Endothelial cell of umbilical vein (primary cell): ENCODE data around the gene CD82. TPM values are rescaled to one million over a fixed set of nuclear protein-coding genes. Genes with fewer than 3 reads are reported as not detected.

Source experiments
- BruUV-seq: library from RNA; stranded (reverse); fragments of 400-500 nt; replicated peaks from 2 replicates; lab custom pipeline; 2021; lab: Mats Ljungman, UMichigan
- CTCF ChIA-PET: fragments of 300-600, 350-600 bp; sonication (Branson Sonifier 250); formaldehyde crosslinking; loops from one replicate; lab custom pipeline; 2021; ENCODE audit warnings: antibody characterized with exemption, inconsistent platforms; lab: Charles Lee
- POLR2A ChIA-PET: fragments of 300-600, 350-600 bp; sonication (Branson Sonifier 250); formaldehyde crosslinking; loops from one replicate; lab custom pipeline; 2021; ENCODE audit warnings: antibody characterized with exemption, inconsistent platforms; lab: Charles Lee
- DNase-seq: peaks from one replicate; pipeline ENCODE4 v3.0.0-alpha.2; 2011; ENCODE audit warnings: low read depth, low spot score
- FAIRE-seq: peaks from 2 replicates; lab custom pipeline; 2011; peaks lifted over from hg19 to GRCh38; lab: Jason Lieb, UNC
- H2AFZ ChIP-seq: 2 replicates; pipeline ENCODE4 v1.6.0; 2012; ENCODE audit warnings: low read depth, low read length, control low read depth, inconsistent platforms
- H3K27ac ChIP-seq: 2 replicates; pipeline ENCODE4 v1.5.1; 2011; ENCODE audit warnings: low read depth, mild to moderate bottlenecking, control low read depth, low read length, moderate library complexity; ENCODE audit not compliant: insufficient read depth
- H3K27me3 ChIP-seq, 2 experiments: 2 replicates each; pipeline versions ENCODE4 v1.6.0 to v1.6.1; 2011; ENCODE audit warnings: low read length in 2 of 2, mixed read lengths in 1 of 2; ENCODE audit not compliant: control insufficient read depth in 2 of 2, insufficient read depth in 2 of 2
- H3K36me3 ChIP-seq, 2 experiments: 2 replicates in 1 of 2; 3 replicates in 1 of 2; pipeline ENCODE4 v1.5.1; 2011; ENCODE audit warnings: low read length in 2 of 2, mild to moderate bottlenecking in 1 of 2, moderate library complexity in 1 of 2; ENCODE audit not compliant: control insufficient read depth in 2 of 2, insufficient read depth in 2 of 2; ENCODE audit errors: extremely low read depth in 1 of 2
- H3K4me1 ChIP-seq: 3 replicates; pipeline ENCODE4 v1.5.1; 2011; ENCODE audit warnings: mild to moderate bottlenecking, low read length; ENCODE audit not compliant: control insufficient read depth, insufficient read depth; ENCODE audit errors: extremely low read depth
- H3K4me2 ChIP-seq: 2 replicates; pipeline ENCODE4 v1.6.1; 2011; ENCODE audit warnings: low read length, control low read depth, mixed read lengths; ENCODE audit not compliant: insufficient read depth
- H3K4me3 ChIP-seq, 3 experiments: fragments of 200-600 bp in 1 of 3; sonication (generic), shearing (Covaris generic) in 1 of 3; replicated peaks in 1 of 3; 2 replicates each; pipeline ENCODE4 v1.5.1; 2011 to 2016; ENCODE audit warnings: control low read depth in 3 of 3, low read length in 3 of 3, mild to moderate bottlenecking in 2 of 3, inconsistent platforms in 1 of 3, low read depth in 1 of 3, moderate library complexity in 1 of 3; ENCODE audit not compliant: insufficient read depth in 1 of 3
- H3K79me2 ChIP-seq: 2 replicates; pipeline ENCODE4 v1.6.0; 2012; ENCODE audit warnings: low read length, inconsistent platforms; ENCODE audit not compliant: control insufficient read depth, insufficient read depth
- H3K9ac ChIP-seq: replicated peaks from 2 replicates; pipeline ENCODE3; 2011; ENCODE audit warnings: low read length, control low read depth; ENCODE audit not compliant: insufficient read depth; ENCODE audit errors: extremely low read depth
- H3K9me1 ChIP-seq: replicated peaks from 3 replicates; pipeline ENCODE4 v1.6.0; 2011; ENCODE audit warnings: mild to moderate bottlenecking, low read length; ENCODE audit not compliant: control insufficient read depth, insufficient read depth; ENCODE audit errors: extremely low read depth
- H3K9me3 ChIP-seq: replicated peaks from 2 replicates; pipeline ENCODE4 v1.5.1; 2012; ENCODE audit warnings: low read length, inconsistent platforms; ENCODE audit not compliant: control insufficient read depth, insufficient read depth
- H4K20me1 ChIP-seq: replicated peaks from 2 replicates; pipeline ENCODE3; 2011; ENCODE audit warnings: mild to moderate bottlenecking, low read length; ENCODE audit not compliant: control insufficient read depth, insufficient read depth; ENCODE audit errors: extremely low read depth
- EZH2 ChIP-seq: IDR thresholded peaks from 2 replicates; pipeline ENCODE4 v1.6.1; 2012; ENCODE audit warnings: borderline replicate concordance, low read depth, mild to moderate bottlenecking, moderate library complexity, low read length, inconsistent platforms; ENCODE audit not compliant: severe bottlenecking
- FOS ChIP-seq: IDR thresholded peaks from 2 replicates; pipeline ENCODE4 v1.6.1; 2011; ENCODE audit warnings: mild to moderate bottlenecking, low read length, moderate library complexity, borderline replicate concordance; ENCODE audit not compliant: insufficient read depth
- GATA2 ChIP-seq: IDR thresholded peaks from 2 replicates; pipeline ENCODE4 v1.7.0; 2011; ENCODE audit warnings: low read depth, mild to moderate bottlenecking, moderate library complexity, mixed read lengths, low read length; ENCODE audit not compliant: insufficient read length, insufficient read depth
- JUN ChIP-seq: IDR thresholded peaks from 2 replicates; pipeline ENCODE4 v1.6.1; 2011; ENCODE audit warnings: borderline replicate concordance, low read depth; ENCODE audit not compliant: insufficient read length, insufficient read depth
- POLR2AphosphoS5 ChIP-seq: IDR thresholded peaks from 2 replicates; pipeline ENCODE4 v1.6.1; 2012; ENCODE audit warnings: low read depth, mild to moderate bottlenecking, control low read depth, low read length, moderate library complexity; ENCODE audit not compliant: insufficient read depth
- dilution Hi-C: fragments of 300-500 bp; cut with MboI; formaldehyde crosslinking; loops from one replicate; pipeline ENCODE4 v1.15.0; 2019; ENCODE audit warnings: low sequenced_read_pairs; ENCODE audit not compliant: extremely low pct_ligation_motif_present
- intact Hi-C: fragments of 100-400 bp; cut with micrococcal nuclease; formaldehyde crosslinking; loops from one replicate; pipeline ENCODE4 v1.10.0; 2022
- polyA plus RNA-seq, 4 experiments: library from polyadenylated mRNA; depleted of rRNA in 3 of 4; stranded (reverse) in 3 of 4; unstranded in 1 of 4; fragments of >200 nt; gene quantifications; 2 replicates each; pipeline versions ENCODE4 v1.2.1 to v1.2.3, GENCODE V29; 2011 to 2012; ENCODE audit warnings: missing spikeins in 1 of 4
- total RNA-seq: library from RNA; stranded (reverse); gene quantifications from 2 replicates; pipeline ENCODE4 v1.2.3, GENCODE V29; 2021
- TF ChIP-seq, protein P1 (sequence below): IDR thresholded peaks from 2 replicates; pipeline ENCODE4 v1.6.1; 2011; ENCODE audit not compliant: insufficient read depth, insufficient read length
- TF ChIP-seq, protein P2 (sequence below), 2 donors: IDR thresholded peaks; 1 replicate in 1 of 2; 2 replicates in 1 of 2; pipeline ENCODE4 v1.5.1; 2011; ENCODE audit warnings: low read length in 2 of 2, mild to moderate bottlenecking in 2 of 2, moderate library complexity in 2 of 2, control low read depth in 1 of 2, inconsistent platforms in 1 of 2, low read depth in 1 of 2; ENCODE audit not compliant: insufficient read depth in 1 of 2; ENCODE audit errors: extremely low read depth in 1 of 2

CD82 gene
- total and polyA plus RNA-seq, 2 donors (not counting 3 experiments of a cell fraction or from before 2014, with no cell fraction given) = 17.9 to 25.2 TPM

DNA sequence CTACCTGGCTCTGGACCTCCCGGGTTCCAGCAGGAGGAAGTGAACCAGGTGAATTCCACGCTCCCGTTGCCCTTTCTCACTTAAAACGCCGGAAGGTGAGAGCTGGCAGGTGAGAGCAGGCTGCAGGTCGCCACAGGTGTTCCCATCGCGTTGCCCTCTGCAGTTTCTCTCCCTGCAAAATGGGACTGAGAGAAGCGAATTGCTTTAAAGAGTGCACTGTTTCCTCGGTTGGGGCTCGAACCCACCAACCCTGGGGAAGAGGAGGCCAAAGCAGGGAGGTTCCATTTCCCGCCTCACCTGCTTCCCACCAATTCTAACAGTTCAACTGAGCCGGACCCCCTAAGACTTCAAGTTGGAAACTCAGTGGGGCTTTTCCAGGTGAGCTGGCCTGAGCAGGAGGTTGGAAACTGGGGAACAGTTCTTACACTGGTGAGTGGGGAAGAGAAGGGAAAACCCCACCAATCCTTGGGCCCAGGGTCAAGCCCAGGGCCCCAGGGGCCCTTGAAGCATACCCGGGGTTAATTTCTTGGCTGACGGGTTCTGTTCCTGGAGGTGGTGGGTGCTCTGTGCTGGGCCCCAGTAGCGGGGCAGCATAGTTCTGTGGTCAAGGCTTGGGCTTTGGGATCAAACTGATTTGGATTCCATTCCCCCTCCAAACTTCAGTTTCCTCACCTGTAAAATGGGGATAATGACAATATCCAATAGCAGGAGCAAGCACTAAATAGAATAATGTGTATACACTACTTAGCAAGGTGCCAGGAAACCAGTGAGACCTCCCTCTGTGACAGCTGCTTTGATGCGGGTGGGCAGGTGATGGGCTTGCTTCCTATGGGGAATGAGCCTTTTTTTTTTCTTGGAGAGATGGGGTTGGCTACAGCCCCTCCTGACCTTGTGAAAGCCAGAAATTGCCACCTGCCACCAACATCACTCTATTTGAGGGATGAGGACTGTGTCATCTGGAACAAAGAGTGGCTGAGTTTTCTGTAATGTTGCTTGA, 788 bp downstream of the CD82 start:
- H2AFZ ChIP-seq = peak overlapping the region; percentile 68
- peak overlapping the region; percentile 61 for H3K4me2 ChIP-seq
- no peak overlapping the region for H3K27ac ChIP-seq
- no peaks in the 10 kb centered on the region for H3K27me3 ChIP-seq
- dilution Hi-C loops = no loop called here
- BruUV-seq = no TSS peak
- ChIA-PET POLR2A (interaction anchor here (0.8 kb wide), 1 partner anchor 11 kb away, joined by 3 read pairs; no protein-coding TSS in a partner anchor), CTCF (interaction anchor here (0.7 to 15.9 kb wide), 7 partner anchors 9 to 539 kb away, joined by 3 to 860 read pairs (median 6); no protein-coding TSS in a partner anchor)
- TF ChIP-seq POLR2AphosphoS5 (no peak), GATA2 (no peak), JUN (no peak), EZH2 (no peak), FOS (no peak)
- TF ChIP-seq, protein P1, sequence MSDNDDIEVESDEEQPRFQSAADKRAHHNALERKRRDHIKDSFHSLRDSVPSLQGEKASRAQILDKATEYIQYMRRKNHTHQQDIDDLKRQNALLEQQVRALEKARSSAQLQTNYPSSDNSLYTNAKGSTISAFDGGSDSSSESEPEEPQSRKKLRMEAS = no peak
- TF ChIP-seq, protein P2, sequence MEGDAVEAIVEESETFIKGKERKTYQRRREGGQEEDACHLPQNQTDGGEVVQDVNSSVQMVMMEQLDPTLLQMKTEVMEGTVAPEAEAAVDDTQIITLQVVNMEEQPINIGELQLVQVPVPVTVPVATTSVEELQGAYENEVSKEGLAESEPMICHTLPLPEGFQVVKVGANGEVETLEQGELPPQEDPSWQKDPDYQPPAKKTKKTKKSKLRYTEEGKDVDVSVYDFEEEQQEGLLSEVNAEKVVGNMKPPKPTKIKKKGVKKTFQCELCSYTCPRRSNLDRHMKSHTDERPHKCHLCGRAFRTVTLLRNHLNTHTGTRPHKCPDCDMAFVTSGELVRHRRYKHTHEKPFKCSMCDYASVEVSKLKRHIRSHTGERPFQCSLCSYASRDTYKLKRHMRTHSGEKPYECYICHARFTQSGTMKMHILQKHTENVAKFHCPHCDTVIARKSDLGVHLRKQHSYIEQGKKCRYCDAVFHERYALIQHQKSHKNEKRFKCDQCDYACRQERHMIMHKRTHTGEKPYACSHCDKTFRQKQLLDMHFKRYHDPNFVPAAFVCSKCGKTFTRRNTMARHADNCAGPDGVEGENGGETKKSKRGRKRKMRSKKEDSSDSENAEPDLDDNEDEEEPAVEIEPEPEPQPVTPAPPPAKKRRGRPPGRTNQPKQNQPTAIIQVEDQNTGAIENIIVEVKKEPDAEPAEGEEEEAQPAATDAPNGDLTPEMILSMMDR (IDR thresholded peaks at IDR 0.05; ENCODE audit: extremely low read depth in 1 of 2, insufficient read depth in 1 of 2, low read depth in 1 of 2, low read length in 2 of 2) = no peak
- H3K4me3 ChIP-seq = peak overlapping the region in 2 of 3 experiments; percentile 29 to 41
- peak overlapping the region; percentile 26 for H3K9ac ChIP-seq
- FAIRE-seq (no peak), DNase-seq (no peak)
- intact Hi-C loops = loop anchor here (1.0 to 5.0 kb wide), 3 partner anchors 51 to 1254 kb away; partner anchors contain the start of gene API5
- no peaks in the 10 kb centered on the region for H3K79me2 ChIP-seq
- H4K20me1 ChIP-seq = no peaks in the 10 kb centered on the region
- H3K9me1 ChIP-seq = no peaks in the 10 kb centered on the region
- H3K4me1 ChIP-seq = peaks cover 49% of the 10 kb centered on the region
- H3K9me3 ChIP-seq = no peaks in the 10 kb centered on the region
- no peaks in the 10 kb centered on the region for H3K36me3 ChIP-seq
